ENCODE measurements around the gene YWHAG. TPM values are rescaled to one million over a fixed set of nuclear protein-coding genes. Genes with fewer than 3 reads are reported as not detected.

YWHAG gene
- total and polyA plus RNA-seq, 9 of the 15 experiments (the other 6 are each of a cell fraction or from before 2014, with no cell fraction given), result 30.4 to 246 (median 94.5) TPM

- TF ChIP-seq, protein P1, sequence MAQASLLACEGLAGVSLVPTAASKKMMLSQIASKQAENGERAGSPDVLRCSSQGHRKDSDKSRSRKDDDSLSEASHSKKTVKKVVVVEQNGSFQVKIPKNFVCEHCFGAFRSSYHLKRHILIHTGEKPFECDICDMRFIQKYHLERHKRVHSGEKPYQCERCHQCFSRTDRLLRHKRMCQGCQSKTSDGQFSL (CRISPR knock-in tag; IDR thresholded peaks at IDR 0.05), result no peak
- TF ChIP-seq, protein P1 (tag; IDR thresholded peaks at IDR 0.05), result no peak
- TF ChIP-seq DPF2 (IDR thresholded peaks at IDR 0.05), result peak; percentile 78
- TF ChIP-seq MCM2 (IDR thresholded peaks at IDR 0.05; ENCODE audit: low read depth), result no peak
- no peak for TF ChIP-seq PPARD (CRISPR knock-in tag; IDR thresholded peaks at IDR 0.05)
- no peak for TF ChIP-seq HOXB6 (CRISPR knock-in tag; IDR thresholded peaks at IDR 0.05; ENCODE audit: borderline replicate concordance)
- TF ChIP-seq SMARCB1 (IDR thresholded peaks at IDR 0.05; ENCODE audit: insufficient read length, low read depth), result no peak
- no peak for TF ChIP-seq ZNF347 (CRISPR knock-in tag; IDR thresholded peaks at IDR 0.05; ENCODE audit: low read depth)
- TF ChIP-seq, protein P2, sequence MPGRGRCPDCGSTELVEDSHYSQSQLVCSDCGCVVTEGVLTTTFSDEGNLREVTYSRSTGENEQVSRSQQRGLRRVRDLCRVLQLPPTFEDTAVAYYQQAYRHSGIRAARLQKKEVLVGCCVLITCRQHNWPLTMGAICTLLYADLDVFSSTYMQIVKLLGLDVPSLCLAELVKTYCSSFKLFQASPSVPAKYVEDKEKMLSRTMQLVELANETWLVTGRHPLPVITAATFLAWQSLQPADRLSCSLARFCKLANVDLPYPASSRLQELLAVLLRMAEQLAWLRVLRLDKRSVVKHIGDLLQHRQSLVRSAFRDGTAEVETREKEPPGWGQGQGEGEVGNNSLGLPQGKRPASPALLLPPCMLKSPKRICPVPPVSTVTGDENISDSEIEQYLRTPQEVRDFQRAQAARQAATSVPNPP (IDR thresholded peaks at IDR 0.05; ENCODE audit: borderline replicate concordance, insufficient read depth, insufficient read length), result no peak
- no peak for TF ChIP-seq ARHGAP35 (IDR thresholded peaks at IDR 0.05; ENCODE audit: partially characterized antibody)
- no peak for TF ChIP-seq TSHZ1 (CRISPR knock-in tag; IDR thresholded peaks at IDR 0.05)
- no peak for TF ChIP-seq DMBX1 (CRISPR knock-in tag; IDR thresholded peaks at IDR 0.05; ENCODE audit: borderline replicate concordance)
- TF ChIP-seq ZNF23 (CRISPR knock-in tag; IDR thresholded peaks at IDR 0.05), result no peak
- TF ChIP-seq JUN (IDR thresholded peaks at IDR 0.05; ENCODE audit: borderline replicate concordance, low read depth, low read length), result no peak
- no peak for TF ChIP-seq JUN (CRISPR knock-in tag; IDR thresholded peaks at IDR 0.05; ENCODE audit: borderline replicate concordance)
- TF ChIP-seq ZNF143 (CRISPR knock-in tag; IDR thresholded peaks at IDR 0.05), result no peak
- no peak for TF ChIP-seq RAD21 (CRISPR knock-in tag; conservative IDR thresholded peaks at IDR 0.05 in 1 of 2, IDR thresholded peaks at IDR 0.05 in 1 of 2)
- TF ChIP-seq ETV1 (tag; conservative IDR thresholded peaks at IDR 0.05; ENCODE audit: low read depth), result 0 out of 2 replicates have a peak, but pooled peaks have one; percentile 31
- TF ChIP-seq ZNF696 (CRISPR knock-in tag; conservative IDR thresholded peaks at IDR 0.05), result no peak
- TF ChIP-seq PHB2 (IDR thresholded peaks at IDR 0.05; ENCODE audit: low read depth), result no peak
- no peak; the same call in 1 of the 2 replicates for TF ChIP-seq ZBED1 (IDR thresholded peaks at IDR 0.05)
- TF ChIP-seq ZNF3 (CRISPR knock-in tag; IDR thresholded peaks at IDR 0.05), result no peak
- TF ChIP-seq SIRT6 (IDR thresholded peaks at IDR 0.05; ENCODE audit: low read depth, low read length), result no peak
- no peak for TF ChIP-seq ZNF174 (CRISPR knock-in tag; IDR thresholded peaks at IDR 0.05)
- peak; percentile 66; the same call in 1 of the 2 replicates for TF ChIP-seq BHLHE40 (IDR thresholded peaks at IDR 0.05; ENCODE audit: low read length)
Observed at GRCh38 chr7:76317782-76318487, 40.9 kb downstream of the YWHAG start (continued).
